ENCODE measurements around the gene NFYB. TPM values are rescaled to one million over a fixed set of nuclear protein-coding genes. Genes with fewer than 3 reads are reported as not detected.
"Not testable (repeated sequence)": the region's sequence is repeated elsewhere in the genome, so short reads cannot be mapped to it uniquely, and the experiment has no call there.

The NFYB gene
- total RNA-seq, 1 donor from 2014 or later: 27.1 TPM

- DNase-seq (ENCODE audit: low read depth) (no peak), FAIRE-seq (no peak)
- H3K27me3 ChIP-seq (ENCODE audit: control insufficient read depth, insufficient read depth, low read length): peaks cover 1% of the 10 kb centered on the region
- TF ChIP-seq, protein P1, sequence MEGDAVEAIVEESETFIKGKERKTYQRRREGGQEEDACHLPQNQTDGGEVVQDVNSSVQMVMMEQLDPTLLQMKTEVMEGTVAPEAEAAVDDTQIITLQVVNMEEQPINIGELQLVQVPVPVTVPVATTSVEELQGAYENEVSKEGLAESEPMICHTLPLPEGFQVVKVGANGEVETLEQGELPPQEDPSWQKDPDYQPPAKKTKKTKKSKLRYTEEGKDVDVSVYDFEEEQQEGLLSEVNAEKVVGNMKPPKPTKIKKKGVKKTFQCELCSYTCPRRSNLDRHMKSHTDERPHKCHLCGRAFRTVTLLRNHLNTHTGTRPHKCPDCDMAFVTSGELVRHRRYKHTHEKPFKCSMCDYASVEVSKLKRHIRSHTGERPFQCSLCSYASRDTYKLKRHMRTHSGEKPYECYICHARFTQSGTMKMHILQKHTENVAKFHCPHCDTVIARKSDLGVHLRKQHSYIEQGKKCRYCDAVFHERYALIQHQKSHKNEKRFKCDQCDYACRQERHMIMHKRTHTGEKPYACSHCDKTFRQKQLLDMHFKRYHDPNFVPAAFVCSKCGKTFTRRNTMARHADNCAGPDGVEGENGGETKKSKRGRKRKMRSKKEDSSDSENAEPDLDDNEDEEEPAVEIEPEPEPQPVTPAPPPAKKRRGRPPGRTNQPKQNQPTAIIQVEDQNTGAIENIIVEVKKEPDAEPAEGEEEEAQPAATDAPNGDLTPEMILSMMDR (IDR thresholded peaks at IDR 0.05; ENCODE audit: insufficient read depth, low read length, severe bottlenecking): no peak
- no peak overlapping the region for H3K4me3 ChIP-seq (ENCODE audit: low read depth, low read length)
- no peaks in the 10 kb centered on the region for H3K36me3 ChIP-seq (ENCODE audit: control insufficient read depth, insufficient read depth, low read length)
Observed at GRCh38 chr12:104165801-104166200, 27.8 kb upstream of the NFYB start.

- no peak overlapping the region for H3K4me3 ChIP-seq (ENCODE audit: low read depth, low read length)
- H3K27me3 ChIP-seq (ENCODE audit: control insufficient read depth, insufficient read depth, low read length): peaks cover 1% of the 10 kb centered on the region
- FAIRE-seq (no peak), DNase-seq (ENCODE audit: low read depth) (no peak)
- H3K36me3 ChIP-seq (ENCODE audit: control insufficient read depth, insufficient read depth, low read length): no peaks in the 10 kb centered on the region
- TF ChIP-seq, protein P1 (IDR thresholded peaks at IDR 0.05; ENCODE audit: insufficient read depth, low read length, severe bottlenecking): no peak
Observed at GRCh38 chr12:104164634-104165033, 26.6 kb upstream of the NFYB start.

- Histone ChIP-seq H3K36me3 (ENCODE audit: control insufficient read depth, insufficient read depth, low read length) (no peaks in the 10 kb centered on the region), H3K4me3 (ENCODE audit: low read depth, low read length) (no peak overlapping the region), H3K27me3 (ENCODE audit: control insufficient read depth, insufficient read depth, low read length) (peaks cover 1% of the 10 kb centered on the region)
- DNase-seq (ENCODE audit: low read depth) (no peak), FAIRE-seq (no peak)
- TF ChIP-seq, protein P1 (IDR thresholded peaks at IDR 0.05; ENCODE audit: insufficient read depth, low read length, severe bottlenecking): no peak
Observed at GRCh38 chr12:104163631-104164030, 25.6 kb upstream of the NFYB start.

DNA sequence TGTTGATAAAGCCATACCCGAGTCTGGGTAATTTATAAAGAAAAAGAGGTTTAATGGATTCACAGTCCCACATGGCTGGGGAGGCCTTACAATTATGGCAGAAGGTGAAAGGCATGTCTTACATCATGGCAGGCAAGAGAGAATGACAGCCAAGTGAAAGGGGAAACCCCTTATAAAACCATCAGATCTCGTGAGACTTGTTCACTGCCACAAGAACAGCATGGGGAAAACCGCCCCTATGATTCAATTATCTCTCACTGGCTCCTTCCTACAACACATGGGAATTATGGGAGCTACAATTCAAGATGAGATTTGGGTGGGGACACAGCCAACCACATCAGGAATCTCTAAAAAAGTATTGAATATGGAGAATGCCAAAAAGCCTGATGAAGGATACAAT lies 25.0 kb upstream of the NFYB start:
- peak; percentile 22 for DNase-seq (ENCODE audit: low read depth)
- not testable (repeated sequence) for H3K27me3 ChIP-seq (ENCODE audit: control insufficient read depth, insufficient read depth, low read length); FAIRE-seq; H3K36me3 ChIP-seq (ENCODE audit: control insufficient read depth, insufficient read depth, low read length); H3K4me3 ChIP-seq (ENCODE audit: low read depth, low read length)

DNA sequence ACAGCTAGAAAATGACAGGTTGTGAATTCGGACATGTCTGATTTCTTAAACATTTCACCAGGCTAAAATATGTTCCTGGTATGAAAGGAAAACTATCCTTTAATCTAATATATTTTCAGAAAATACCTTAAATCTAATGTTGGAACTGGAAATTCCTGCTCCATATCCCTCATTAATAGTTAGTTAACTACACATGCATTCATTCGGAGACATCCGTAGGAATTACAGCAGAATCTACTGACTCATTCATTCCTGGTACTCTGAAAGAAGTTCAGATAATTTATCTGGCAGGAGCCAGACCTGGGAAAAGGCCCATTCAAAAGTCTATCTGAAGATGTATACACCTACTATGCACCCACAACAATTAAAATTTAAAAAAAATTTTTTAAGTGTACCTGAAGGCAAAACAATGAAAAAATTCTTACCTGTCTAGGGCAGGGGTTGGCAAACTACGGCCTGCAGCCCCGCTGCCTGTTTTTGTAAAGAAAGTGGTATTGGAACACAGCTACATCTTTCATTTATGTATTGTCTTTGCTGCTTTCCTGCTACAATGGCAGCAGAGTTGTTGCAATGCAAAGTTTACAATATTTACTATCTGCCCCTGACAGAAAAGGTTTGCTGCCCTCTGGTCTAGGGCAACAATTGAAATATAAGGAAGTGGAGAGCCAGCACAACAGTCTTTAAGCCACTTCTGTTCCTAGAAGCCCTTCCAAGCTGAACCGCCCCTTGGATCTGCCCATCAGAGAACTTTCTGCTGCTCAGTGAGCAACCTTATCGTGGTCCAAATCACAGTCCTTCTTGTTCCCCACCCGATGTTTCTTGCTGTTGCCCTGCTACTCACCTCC lies 17.9 kb upstream of the NFYB start:
- TF ChIP-seq, protein P1 (IDR thresholded peaks at IDR 0.05; ENCODE audit: insufficient read depth, low read length, severe bottlenecking): no peak
- FAIRE-seq: no peak

GRCh38 chr12:104154806-104155205 lies 16.8 kb upstream of the NFYB start:
- DNase-seq (ENCODE audit: low read depth): no peak
- TF ChIP-seq, protein P1 (IDR thresholded peaks at IDR 0.05; ENCODE audit: insufficient read depth, low read length, severe bottlenecking): no peak
- Histone ChIP-seq H3K36me3 (ENCODE audit: control insufficient read depth, insufficient read depth, low read length) (no peaks in the 10 kb centered on the region), H3K4me3 (ENCODE audit: low read depth, low read length) (no peak overlapping the region), H3K27me3 (ENCODE audit: control insufficient read depth, insufficient read depth, low read length) (peaks cover 1% of the 10 kb centered on the region)
- FAIRE-seq: no peak

More for the DNA sequence above, 17.9 kb upstream of the NFYB start:
- no peaks in the 10 kb centered on the region for H3K36me3 ChIP-seq (ENCODE audit: control insufficient read depth, insufficient read depth, low read length)
- H3K27me3 ChIP-seq (ENCODE audit: control insufficient read depth, insufficient read depth, low read length): no peaks in the 10 kb centered on the region
- DNase-seq (ENCODE audit: low read depth): no peak
- no peak overlapping the region for H3K4me3 ChIP-seq (ENCODE audit: low read depth, low read length)

Data from bronchial epithelial cell (primary cell).